ENCODE data around the gene ITFG2. TPM values are rescaled to one million over a fixed set of nuclear protein-coding genes. Genes with fewer than 3 reads are reported as not detected.
A peak's percentile ranks its signal among the peaks of the same experiment; 100 is the strongest.

ITFG2 gene
- total RNA-seq, 4 donors from 2014 or later, result 34.5 to 45.0 (median 36.9) TPM

- 45 to 54% methylated on average over 6 of the region's 6 CpGs for WGBS, 2 donors
Observed at GRCh38 chr12:2832550-2833127, 20.2 kb downstream of the ITFG2 start.

GRCh38 chr12:2833327-2833726, 20.9 kb downstream of the ITFG2 start:
- WGBS, 2 donors, result 35 to 36% methylated on average over 5 of the region's 5 CpGs
- H3K27me3 ChIP-seq, result no peaks in the 10 kb centered on the region
- H3K27ac ChIP-seq, result peak overlapping the region; percentile 37 to 87 (median 80)
- H3K9me3 ChIP-seq, result no peaks in the 10 kb centered on the region
- H3K36me3 ChIP-seq, result peaks cover 0 to 40% (median 0%) of the 10 kb centered on the region in 3 donors
- TF ChIP-seq EP300 (IDR thresholded peaks at IDR 0.05), result no peak
- TF ChIP-seq POLR2A (IDR thresholded peaks at IDR 0.05), result no peak
- TF ChIP-seq CTCF (IDR thresholded peaks at IDR 0.05), result no peak
- peak overlapping the region in 1 of 4 donors; percentile 49 for H3K4me3 ChIP-seq
- peaks cover 0 to 38% (median 11%) of the 10 kb centered on the region in 4 donors for H3K4me1 ChIP-seq
- no peak for DNase-seq (ENCODE audit: low spot score in 2 of 2)

More at GRCh38 chr12:2832550-2833127, 20.2 kb downstream of the ITFG2 start:
- Histone ChIP-seq H3K4me3 (peak overlapping the region in 1 of 4 donors; percentile 49), H3K9me3 (no peaks in the 10 kb centered on the region), H3K4me1 (peaks cover 0 to 38% (median 11%) of the 10 kb centered on the region in 4 donors), H3K36me3 (peaks cover 2 to 47% (median 3%) of the 10 kb centered on the region in 3 donors), H3K27ac (peak overlapping the region; percentile 37 to 87 (median 80)), H3K27me3 (no peaks in the 10 kb centered on the region)
- DNase-seq (ENCODE audit: low spot score in 2 of 2), result no peak
- TF ChIP-seq CTCF (IDR thresholded peaks at IDR 0.05) (no peak), EP300 (IDR thresholded peaks at IDR 0.05) (no peak), POLR2A (IDR thresholded peaks at IDR 0.05) (no peak)

GRCh38 chr12:2833810-2834209, 21.3 kb downstream of the ITFG2 start:
- Histone ChIP-seq H3K4me1 (peaks cover 0 to 43% (median 11%) of the 10 kb centered on the region in 4 donors), H3K27me3 (no peaks in the 10 kb centered on the region), H3K9me3 (no peaks in the 10 kb centered on the region), H3K36me3 (peaks cover 0 to 35% (median 0%) of the 10 kb centered on the region in 3 donors), H3K4me3 (peak overlapping the region; percentile 29 to 49 (median 36)), H3K27ac (peak overlapping the region; percentile 69 to 87 (median 80))
- DNase-seq (ENCODE audit: low spot score in 2 of 2), result no peak
- WGBS, 2 donors, result 20 to 24% methylated on average over 7 to 9 of the region's 9 CpGs
- TF ChIP-seq EP300 (IDR thresholded peaks at IDR 0.05), result peak in 1 of 2 donors; percentile 64
- TF ChIP-seq POLR2A (IDR thresholded peaks at IDR 0.05), result peak; percentile 20 to 43
- no peak for TF ChIP-seq CTCF (IDR thresholded peaks at IDR 0.05)

- 8 to 9% methylated on average over 23 to 32 of the region's 32 CpGs for WGBS, 2 donors
- no peak for DNase-seq (ENCODE audit: low spot score in 2 of 2)
- H3K27ac ChIP-seq, result peak within 1 kb of the TSS; percentile 69 to 87 (median 80)
- H3K27me3 ChIP-seq, result no peaks in the 10 kb centered on the region
- no peak for TF ChIP-seq POLR2A (IDR thresholded peaks at IDR 0.05)
- no peak for TF ChIP-seq EP300 (IDR thresholded peaks at IDR 0.05)
- peak in 3 of 5 experiments; percentile 25 to 36 (median 30) for TF ChIP-seq CTCF (IDR thresholded peaks at IDR 0.05)
- peak within 1 kb of the TSS; percentile 29 to 49 (median 36) for H3K4me3 ChIP-seq
- peaks cover 0 to 47% (median 11%) of the 10 kb centered on the region in 4 donors for H3K4me1 ChIP-seq
- H3K36me3 ChIP-seq, result peaks cover 0 to 25% (median 0%) of the 10 kb centered on the region in 3 donors
- no peaks in the 10 kb centered on the region for H3K9me3 ChIP-seq
Observed at GRCh38 chr12:2834581-2835491, 22.4 kb downstream of the ITFG2 start, which contains the start of gene NRIP2. Gene NRIP2 (minus strand): TSS chr12:2835035. CDS start chr12:2834983, 52 bp downstream.
